Cardiac septum (tissue), 1 donor: ENCODE results near the gene GNRHR. TPM values are rescaled to one million over a fixed set of nuclear protein-coding genes. Genes with fewer than 3 reads are reported as not detected.
"Not testable (repeated sequence)": the region's sequence is repeated elsewhere in the genome, so short reads cannot be mapped to it uniquely, and the experiment has no call there.

ENCODE experiments used
- DNase-seq: peaks from one replicate; pipeline ENCODE4 v3.0.0-alpha.2; 2020; ENCODE audit warnings: low spot score
- intact Hi-C: fragments of 100-400 bp; cut with DNase I; formaldehyde crosslinking; loops from one replicate; pipeline ENCODE4 v1.14.0; 2022
- total RNA-seq: library from RNA; stranded (reverse); fragmentation: NEBNext Ultra II Directional; extraction: Animal tissue kit (Norgen Biotek cat#: 25700); gene quantifications from one replicate; pipeline ENCODE4 v1.2.1, GENCODE V29; 2021
- donor health status: DM: no; HTN: no; CAD: no.

GNRHR gene
- total RNA-seq, 1 donor from 2014 or later: not detected

DNA sequence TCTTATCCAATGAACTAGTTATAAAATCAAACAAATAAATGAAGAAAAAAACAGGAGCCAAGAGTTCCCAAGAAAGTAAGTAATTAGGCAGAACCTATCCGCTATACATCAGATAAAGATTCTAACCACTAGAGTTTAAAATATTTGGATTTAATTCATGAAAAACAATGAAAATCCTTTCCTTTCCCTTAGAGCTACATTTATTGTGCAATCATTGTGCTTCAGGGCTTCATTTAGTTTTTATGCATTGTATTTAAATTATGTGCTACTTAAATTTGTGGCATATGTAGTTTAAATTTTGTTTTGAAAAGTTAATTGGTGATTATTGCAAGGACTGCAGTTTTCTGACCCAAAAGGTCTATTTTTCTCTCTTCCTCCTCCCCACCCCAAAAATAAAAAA, 17.9 kb downstream of the GNRHR start:
- DNase-seq: no peak
- intact Hi-C loops: no loop called here

- no peak for DNase-seq
- intact Hi-C loops: no loop called here
Observed at GRCh38 chr4:67735325-67735724, 18.9 kb downstream of the GNRHR start.

GRCh38 chr4:67730511-67730910, 23.7 kb downstream of the GNRHR start:
- intact Hi-C loops, DNase-seq: not testable (repeated sequence)

DNA sequence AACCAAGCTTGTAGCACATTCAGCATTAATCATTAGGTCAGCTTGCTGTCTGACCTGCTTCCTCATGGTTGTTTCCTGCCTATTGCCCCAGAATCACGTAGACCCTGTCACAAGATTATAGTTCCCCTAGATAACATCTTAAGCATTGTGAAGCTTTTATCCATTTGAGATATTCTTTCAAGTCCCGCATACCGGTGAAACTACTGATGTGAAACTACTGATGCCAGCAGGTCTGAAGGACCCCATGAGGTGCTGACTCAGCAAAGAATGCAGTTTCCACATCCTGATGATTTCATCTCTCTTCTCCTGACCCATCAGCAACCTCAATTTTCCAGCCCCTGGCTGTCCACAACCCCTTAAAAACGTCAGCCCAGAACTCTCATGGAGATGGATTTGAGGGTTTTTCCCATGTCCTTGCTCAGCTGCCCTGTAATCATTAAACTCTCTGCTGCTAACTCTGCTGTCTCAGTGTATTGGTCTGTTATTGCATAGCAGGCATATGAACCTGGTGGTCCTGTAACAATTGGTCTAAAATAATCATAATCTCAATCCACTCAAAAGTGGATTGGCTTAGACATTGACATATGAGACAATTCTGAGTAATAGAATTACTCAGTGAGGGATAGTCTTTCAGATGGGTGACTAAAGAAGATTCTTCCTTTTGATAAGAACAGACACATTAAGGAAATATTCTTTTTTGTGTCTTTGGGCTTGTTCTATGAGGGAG, 26.9 kb downstream of the GNRHR start:
- intact Hi-C loops: no loop called here
- DNase-seq: no peak

GRCh38 chr4:67725981-67726380, 28.2 kb downstream of the GNRHR start:
- no peak for DNase-seq
- intact Hi-C loops: no loop called here

- DNase-seq: no peak
- intact Hi-C loops: no loop called here
Observed at GRCh38 chr4:67725132-67725531, 29.1 kb downstream of the GNRHR start.

DNA sequence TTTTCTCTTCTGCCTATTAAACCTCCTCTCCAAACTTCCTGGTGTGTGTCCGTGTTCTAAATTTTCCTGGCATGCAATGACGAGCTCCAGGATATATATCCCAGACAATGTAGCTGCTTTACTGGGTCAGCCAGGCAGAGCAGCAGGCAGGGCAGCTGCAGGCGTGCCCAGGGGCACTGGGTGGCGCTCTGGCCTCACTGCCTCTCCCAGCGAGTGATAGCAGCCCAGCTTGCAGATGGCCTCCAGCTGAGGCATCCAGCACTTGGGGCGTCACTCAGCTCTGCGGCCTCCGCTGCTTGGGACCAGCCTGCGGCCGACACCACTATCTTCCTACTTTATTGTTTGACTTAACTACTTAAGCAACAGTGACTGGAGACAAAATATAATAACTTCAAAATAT, 30.2 kb downstream of the GNRHR start:
- intact Hi-C loops: no loop called here
- no peak for DNase-seq

DNA sequence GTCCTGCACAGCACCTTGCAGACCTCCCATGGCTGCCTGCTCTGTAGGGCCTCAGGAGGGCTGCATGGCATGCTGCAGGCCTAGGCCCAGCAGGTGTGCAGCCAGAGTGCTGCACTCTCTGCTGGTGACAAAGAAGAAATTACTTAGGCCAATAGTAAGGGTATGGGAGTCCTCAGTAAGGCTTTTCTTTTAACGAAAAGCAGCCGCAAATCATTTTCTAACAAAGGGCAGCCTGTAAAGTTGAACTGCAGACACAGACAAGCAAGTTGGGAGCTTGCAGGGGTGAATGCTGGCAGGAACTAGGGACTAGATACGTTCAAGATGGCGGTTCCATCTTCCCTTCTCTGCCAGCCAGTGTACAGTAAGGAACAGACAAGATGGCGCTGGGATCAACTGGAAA, 30.8 kb downstream of the GNRHR start:
- no peak for DNase-seq
- intact Hi-C loops: no loop called here

DNA sequence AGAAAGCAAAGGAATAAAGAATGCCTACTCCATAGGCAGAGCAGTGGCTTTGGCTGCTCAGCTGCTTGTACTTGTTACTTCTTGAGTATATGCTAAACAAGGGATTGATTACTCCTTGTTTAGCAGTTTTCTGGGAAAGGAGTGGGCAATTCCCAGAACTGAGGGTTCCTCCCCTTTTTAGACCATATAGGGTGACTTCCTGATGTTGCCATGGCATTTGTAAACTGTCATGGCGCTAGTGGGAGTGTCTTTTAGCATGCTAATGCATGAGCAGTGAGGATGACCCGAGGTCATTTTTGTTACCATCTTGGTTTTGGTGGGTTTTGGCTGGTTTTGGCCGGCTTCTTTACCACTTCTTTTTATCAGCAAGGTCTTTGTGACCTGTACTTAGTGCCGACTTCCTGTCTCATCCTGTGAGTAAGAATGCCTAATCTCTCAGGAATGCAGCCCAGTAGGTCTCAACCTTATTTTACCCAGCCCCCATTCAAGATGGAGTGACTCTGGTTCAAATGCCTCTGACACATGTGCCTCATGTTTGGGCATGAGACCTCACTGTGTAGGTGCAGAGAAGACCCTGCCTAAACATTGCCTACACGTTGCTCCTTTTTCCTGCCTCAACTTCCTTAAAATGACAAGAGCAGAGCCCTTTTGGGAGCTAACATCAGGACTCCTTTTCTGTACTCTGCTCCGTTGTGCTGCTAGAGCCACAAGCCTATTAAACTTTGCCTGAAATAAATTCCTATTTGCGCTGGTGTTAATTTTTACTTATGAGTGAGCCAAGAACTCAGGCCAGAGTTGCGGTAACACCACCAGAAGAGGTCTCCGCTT, 32.2 kb downstream of the GNRHR start:
- intact Hi-C loops: no loop called here
- DNase-seq: no peak

DNA sequence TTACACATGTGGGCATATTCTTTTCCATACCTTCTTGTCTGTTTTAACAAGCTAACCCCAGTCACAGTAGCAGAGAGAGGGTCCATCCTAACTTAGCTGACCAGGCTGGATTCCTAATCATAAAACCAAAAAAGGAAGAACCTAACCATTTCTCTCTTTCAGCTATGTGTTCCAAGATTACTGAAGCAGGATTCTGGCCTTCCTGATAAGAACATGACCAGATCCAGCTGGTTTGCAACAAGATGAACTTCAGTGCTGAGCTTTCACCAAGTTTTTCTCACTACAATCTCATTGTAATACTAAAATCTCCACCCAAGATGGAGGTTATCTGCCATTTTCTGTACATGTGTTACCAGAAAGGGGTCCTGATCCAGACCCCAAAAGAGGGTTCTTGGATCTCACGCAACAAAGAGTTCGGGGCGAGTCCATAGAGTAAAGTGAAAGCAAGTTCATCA, 32.8 kb downstream of the GNRHR start:
- intact Hi-C loops: no loop called here
- DNase-seq: no peak

DNA sequence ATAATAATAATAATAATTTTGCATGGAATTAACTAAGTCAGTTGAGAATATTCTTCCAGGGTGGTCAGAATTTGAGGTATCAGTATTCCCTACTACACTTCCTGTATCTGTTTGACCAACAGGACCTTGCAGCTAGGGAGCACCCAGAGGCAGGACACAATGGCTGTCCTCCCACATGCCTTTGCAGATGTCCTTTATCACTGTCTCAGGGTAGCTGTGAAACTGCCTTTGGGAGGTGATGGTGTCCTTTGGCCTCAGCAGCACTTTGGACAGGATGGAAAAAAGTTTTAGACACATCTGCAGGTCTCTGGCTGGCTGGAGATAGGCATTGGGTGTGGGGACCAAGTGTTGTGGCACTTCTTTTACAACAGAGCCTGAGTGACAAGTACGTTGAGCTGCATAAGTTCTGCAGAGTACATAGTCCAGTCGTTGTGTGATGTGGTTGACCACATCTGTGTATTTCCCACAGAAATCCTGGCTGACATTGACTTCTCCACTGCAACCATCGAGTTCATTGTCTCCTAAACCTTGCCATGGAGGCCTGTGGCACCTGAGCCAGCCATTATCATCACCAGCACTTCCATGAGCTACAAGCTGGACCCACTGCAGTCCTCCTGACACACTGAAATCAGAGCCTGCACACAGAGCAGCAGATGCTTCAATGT, 34.1 kb downstream of the GNRHR start:
- DNase-seq: no peak
- intact Hi-C loops: no loop called here

DNA sequence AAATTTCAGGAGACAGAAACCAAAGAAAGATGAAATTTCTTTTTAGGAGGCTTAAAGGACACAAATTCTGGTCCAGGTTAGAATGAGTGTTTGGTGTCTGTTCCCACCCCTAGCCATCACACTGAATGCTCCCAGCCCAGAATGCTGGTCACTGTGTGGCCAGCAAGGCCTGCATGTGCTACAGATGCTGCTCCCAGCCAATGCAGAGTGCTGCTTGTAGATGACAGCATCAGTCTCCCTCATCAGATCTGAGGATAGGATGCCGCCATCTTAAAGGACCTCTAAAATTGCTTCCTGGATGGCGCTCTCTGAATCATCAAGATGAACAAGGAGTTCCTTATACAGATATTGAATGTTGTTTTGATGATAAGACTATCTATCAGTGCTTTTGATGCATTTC, 35.3 kb downstream of the GNRHR start:
- intact Hi-C loops: no loop called here
- no peak for DNase-seq

DNA sequence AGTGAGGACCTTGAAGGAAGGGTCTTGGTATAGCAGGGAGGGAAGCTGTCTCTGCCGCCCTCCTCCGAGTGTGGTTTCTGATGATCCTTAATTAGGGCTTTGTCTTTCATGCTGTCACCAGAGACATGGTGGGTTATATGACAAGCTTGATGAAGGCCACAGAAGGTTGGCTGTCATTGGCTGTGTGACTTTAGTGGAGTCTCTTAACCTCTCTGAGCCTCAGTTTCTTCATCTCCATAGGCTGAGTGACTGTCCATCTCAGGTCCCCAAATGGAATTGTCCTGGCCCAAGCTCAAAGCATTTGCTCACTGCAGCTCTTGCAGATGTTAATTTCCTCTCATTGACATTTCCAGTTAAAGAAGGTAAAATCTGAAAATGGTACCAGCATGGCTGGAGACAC, 36.6 kb downstream of the GNRHR start:
- DNase-seq: no peak
- intact Hi-C loops: no loop called here

DNA sequence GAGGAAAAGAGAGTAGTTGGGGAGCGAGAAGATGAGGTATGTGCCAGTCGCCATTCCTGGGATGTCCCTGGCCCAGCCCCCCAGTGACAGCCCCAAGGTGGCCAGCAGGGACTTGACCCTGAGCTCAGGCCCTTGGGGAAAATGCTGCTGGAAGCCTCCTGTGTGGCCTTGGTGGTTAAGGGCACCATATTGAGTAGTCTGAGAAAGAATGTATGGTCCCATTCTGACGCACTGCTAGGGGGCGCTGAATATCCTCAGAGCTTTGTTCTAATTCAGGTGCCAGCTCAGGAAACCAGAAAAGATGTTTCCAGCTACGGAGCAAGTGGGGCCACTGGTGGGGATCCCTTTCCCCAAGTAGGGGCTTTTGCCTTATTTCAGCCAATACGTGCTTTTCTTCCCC, 39.2 kb downstream of the GNRHR start:
- no peak for DNase-seq
- intact Hi-C loops: no loop called here

DNA sequence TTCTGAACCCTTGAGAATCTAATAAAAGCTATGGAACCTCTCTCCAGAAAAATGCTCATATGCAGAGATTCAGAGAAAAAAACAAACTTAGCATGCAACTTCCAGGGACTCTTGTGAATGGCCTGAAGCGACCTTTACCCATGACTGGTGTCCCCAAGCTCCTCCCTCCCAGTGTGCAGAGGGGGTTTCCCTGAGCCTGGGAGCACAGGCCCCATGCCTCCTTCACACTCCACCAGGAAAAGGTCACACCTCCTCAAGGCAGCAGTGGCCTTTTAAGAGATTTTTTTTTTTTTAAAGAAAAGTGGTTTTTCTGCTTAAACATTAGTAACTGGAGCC, 40.0 kb downstream of the GNRHR start:
- intact Hi-C loops: no loop called here

GRCh38 chr4:67713529-67714247, 40.5 kb downstream of the GNRHR start:
- intact Hi-C loops: no loop called here
- DNase-seq: no peak

More for the DNA sequence above, 40.0 kb downstream of the GNRHR start:
- no peak for DNase-seq

- intact Hi-C loops: no loop called here
- DNase-seq: no peak
Observed at GRCh38 chr4:67712650-67713528, 41.3 kb downstream of the GNRHR start.

- intact Hi-C loops: no loop called here
- no peak for DNase-seq
Observed at GRCh38 chr4:67712000-67712625, 42.1 kb downstream of the GNRHR start.

DNA sequence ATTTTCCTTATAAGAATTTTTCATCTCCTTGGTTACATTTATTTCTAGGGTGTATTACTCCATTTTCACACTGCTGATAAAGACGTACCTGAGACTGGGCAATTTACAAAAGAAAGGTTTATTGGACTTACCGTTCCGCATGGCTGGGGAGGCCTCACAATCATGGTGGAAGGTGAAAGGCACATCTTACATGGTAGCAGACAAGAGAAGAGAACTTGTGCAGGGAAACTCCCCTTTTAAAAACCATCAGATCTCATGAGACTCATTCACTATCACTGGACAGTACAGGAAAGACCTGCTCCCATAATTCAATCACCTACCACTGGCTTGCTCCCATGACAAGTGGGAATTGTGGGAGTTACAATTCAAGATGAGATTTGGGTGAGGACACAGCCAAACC, 47.5 kb downstream of the GNRHR start:
- intact Hi-C loops, DNase-seq: not testable (repeated sequence)
